Measurements from ENCODE around the gene STAG3.

Gene STAG3

DNA sequence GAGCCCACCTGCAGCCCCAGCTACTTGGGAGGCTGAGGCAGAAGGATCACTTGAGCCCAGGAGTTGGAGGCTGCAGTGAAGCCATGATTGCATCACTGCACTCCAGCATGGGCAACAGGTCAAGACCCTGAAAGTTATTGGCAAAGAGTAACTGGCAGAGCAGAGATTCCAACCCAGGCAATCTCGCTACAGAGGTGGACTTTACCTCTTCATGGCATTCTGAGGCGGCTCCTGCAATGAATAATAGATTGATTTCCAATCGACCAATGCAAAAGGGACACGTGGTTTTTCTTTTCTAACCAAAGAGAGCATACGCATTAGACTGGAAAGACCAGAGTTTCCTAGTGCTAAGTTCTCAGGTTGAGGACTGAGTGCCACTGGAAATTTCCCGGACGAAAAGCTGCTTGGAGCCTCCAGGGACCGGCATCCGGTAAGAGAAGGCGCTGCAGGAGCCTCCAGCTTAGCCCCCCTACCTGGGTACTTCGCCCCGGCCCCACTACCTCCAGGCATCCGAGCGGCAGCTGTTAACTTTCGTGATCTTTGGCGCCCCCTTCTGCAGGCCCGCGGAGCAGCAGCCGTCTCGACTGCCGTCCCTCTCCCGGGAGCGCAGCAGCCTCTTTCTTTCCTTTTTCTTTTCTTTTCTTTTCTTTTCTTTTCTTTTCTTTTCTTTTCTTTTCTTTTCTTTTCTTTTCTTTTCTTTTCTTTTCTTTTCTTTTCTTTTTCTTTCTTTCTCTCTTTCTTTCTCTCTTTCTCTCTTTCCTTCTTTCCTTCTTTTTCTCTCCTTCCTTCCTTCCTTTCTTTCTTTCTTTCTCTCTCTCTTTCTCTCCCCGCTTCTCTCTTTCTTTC, 46.9 kb upstream of the STAG3 start:
- H2BK12ac ChIP-seq (ENCODE audit: low read length) = no peak overlapping the region
- H2BK120ac ChIP-seq (ENCODE audit: low read depth, low read length) = no peak overlapping the region
- no peak overlapping the region for H3K4me3 ChIP-seq (ENCODE audit: low read length in 2 of 2)
- peak; percentile 74 for DNase-seq (ENCODE audit: low spot score)
- peak overlapping the region; percentile 88 for H2AFZ ChIP-seq (ENCODE audit: low read length)
- WGBS, 2 donors (ENCODE audit: extremely low coverage in 2 of 2, insufficient read length in 2 of 2, insufficient replicate concordance in 1 of 2) = no CpG with 5 or more reads among the region's 24 CpGs
- H3K14ac ChIP-seq (ENCODE audit: low read length) = no peak overlapping the region
- H3K9ac ChIP-seq (ENCODE audit: low read depth, low read length, poor library complexity) = no peak overlapping the region
- H3K79me1 ChIP-seq (ENCODE audit: low read depth, low read length) = no peaks in the 10 kb centered on the region
- no peak overlapping the region for H3K23ac ChIP-seq (ENCODE audit: low read depth, low read length, poor library complexity)
- no peaks in the 10 kb centered on the region for H3K36me3 ChIP-seq (replicated peaks in 1 of 2; ENCODE audit: control insufficient read depth in 2 of 2, insufficient read depth in 2 of 2, low read length in 2 of 2)
- H4K91ac ChIP-seq (ENCODE audit: low read depth, low read length, poor library complexity) = no peak overlapping the region
- H2BK15ac ChIP-seq (ENCODE audit: low read length) = no peak overlapping the region
- H2BK5ac ChIP-seq (ENCODE audit: low read length) = no peak overlapping the region
- H3K27ac ChIP-seq (replicated peaks; ENCODE audit: low read length) = no peak overlapping the region
- H3K27me3 ChIP-seq (ENCODE audit: control insufficient read depth in 3 of 3, insufficient read depth in 3 of 3, low read depth in 1 of 3, low read length in 3 of 3) = peaks cover 0 to 15% (median 0%) of the 10 kb centered on the region in 3 experiments
- H2AK5ac ChIP-seq (ENCODE audit: low read depth, low read length) = no peak overlapping the region
- no peaks in the 10 kb centered on the region for H3K9me3 ChIP-seq (replicated peaks in 1 of 2; ENCODE audit: control insufficient read depth in 2 of 2, insufficient read depth in 1 of 2, low read depth in 1 of 2, low read length in 2 of 2)
- H3K4me2 ChIP-seq (ENCODE audit: insufficient read depth, low read length, poor library complexity, severe bottlenecking) = no peak overlapping the region
- peaks cover 3 to 6% of the 10 kb centered on the region in 2 donors for H3K4me1 ChIP-seq (ENCODE audit: control insufficient read depth in 2 of 2, insufficient read depth in 1 of 2, low read depth in 1 of 2, low read length in 2 of 2)
- H3K4ac ChIP-seq (ENCODE audit: low read length) = no peak overlapping the region
- H3K18ac ChIP-seq (ENCODE audit: low read length) = no peak overlapping the region
- no peak overlapping the region for H4K8ac ChIP-seq (ENCODE audit: low read depth, low read length)

DNA sequence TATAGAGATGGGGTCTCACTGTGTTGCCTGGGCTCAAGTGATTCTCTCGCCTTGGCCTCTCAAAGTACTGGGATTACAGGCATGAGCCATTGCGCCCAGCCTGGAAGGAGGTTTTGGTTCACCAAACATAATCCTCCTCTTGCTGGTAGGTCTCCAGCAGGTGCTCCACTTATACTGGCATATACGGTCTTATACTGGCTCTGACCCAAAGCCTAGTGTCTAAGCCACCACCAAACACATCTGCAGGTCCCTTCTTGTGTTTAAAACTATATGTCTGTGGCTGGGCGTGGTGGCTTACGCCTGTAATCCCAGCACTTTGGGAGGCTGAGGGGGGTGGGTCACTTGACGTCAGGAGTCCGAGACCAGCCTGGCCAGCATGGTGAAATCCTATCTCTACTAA, 45.6 kb upstream of the STAG3 start:
- no peak overlapping the region for H2BK15ac ChIP-seq (ENCODE audit: low read length)
- H3K36me3 ChIP-seq (replicated peaks in 1 of 2; ENCODE audit: control insufficient read depth in 2 of 2, insufficient read depth in 2 of 2, low read length in 2 of 2) = no peaks in the 10 kb centered on the region
- H4K8ac ChIP-seq (ENCODE audit: low read depth, low read length) = no peak overlapping the region
- H3K9ac ChIP-seq (ENCODE audit: low read depth, low read length, poor library complexity) = no peak overlapping the region
- peaks cover 3 to 5% of the 10 kb centered on the region in 2 donors for H3K4me1 ChIP-seq (ENCODE audit: control insufficient read depth in 2 of 2, insufficient read depth in 1 of 2, low read depth in 1 of 2, low read length in 2 of 2)
- H3K9me3 ChIP-seq (replicated peaks in 1 of 2; ENCODE audit: control insufficient read depth in 2 of 2, insufficient read depth in 1 of 2, low read depth in 1 of 2, low read length in 2 of 2) = no peaks in the 10 kb centered on the region
- H3K14ac ChIP-seq (ENCODE audit: low read length) = no peak overlapping the region
- H2AFZ ChIP-seq (ENCODE audit: low read length) = peak overlapping the region; percentile 21
- H3K4me2 ChIP-seq (ENCODE audit: insufficient read depth, low read length, poor library complexity, severe bottlenecking) = no peak overlapping the region
- no peak for DNase-seq (ENCODE audit: low spot score)
- no peak overlapping the region for H3K27ac ChIP-seq (replicated peaks; ENCODE audit: low read length)
- WGBS, 2 donors (ENCODE audit: extremely low coverage in 2 of 2, insufficient read length in 2 of 2, insufficient replicate concordance in 1 of 2) = no CpG with 5 or more reads among the region's 7 CpGs
- no peak overlapping the region for H2AK5ac ChIP-seq (ENCODE audit: low read depth, low read length)
- no peak overlapping the region for H3K4ac ChIP-seq (ENCODE audit: low read length)
- no peak overlapping the region for H2BK120ac ChIP-seq (ENCODE audit: low read depth, low read length)
- no peak overlapping the region for H2BK5ac ChIP-seq (ENCODE audit: low read length)
- H3K18ac ChIP-seq (ENCODE audit: low read length) = no peak overlapping the region
- no peak overlapping the region for H2BK12ac ChIP-seq (ENCODE audit: low read length)
- H3K27me3 ChIP-seq (ENCODE audit: control insufficient read depth in 3 of 3, insufficient read depth in 3 of 3, low read depth in 1 of 3, low read length in 3 of 3) = peaks cover 0 to 15% (median 0%) of the 10 kb centered on the region in 3 experiments
- no peak overlapping the region for H3K4me3 ChIP-seq (ENCODE audit: low read length in 2 of 2)
- no peaks in the 10 kb centered on the region for H3K79me1 ChIP-seq (ENCODE audit: low read depth, low read length)
- no peak overlapping the region for H4K91ac ChIP-seq (ENCODE audit: low read depth, low read length, poor library complexity)
- H3K23ac ChIP-seq (ENCODE audit: low read depth, low read length, poor library complexity) = no peak overlapping the region

DNA sequence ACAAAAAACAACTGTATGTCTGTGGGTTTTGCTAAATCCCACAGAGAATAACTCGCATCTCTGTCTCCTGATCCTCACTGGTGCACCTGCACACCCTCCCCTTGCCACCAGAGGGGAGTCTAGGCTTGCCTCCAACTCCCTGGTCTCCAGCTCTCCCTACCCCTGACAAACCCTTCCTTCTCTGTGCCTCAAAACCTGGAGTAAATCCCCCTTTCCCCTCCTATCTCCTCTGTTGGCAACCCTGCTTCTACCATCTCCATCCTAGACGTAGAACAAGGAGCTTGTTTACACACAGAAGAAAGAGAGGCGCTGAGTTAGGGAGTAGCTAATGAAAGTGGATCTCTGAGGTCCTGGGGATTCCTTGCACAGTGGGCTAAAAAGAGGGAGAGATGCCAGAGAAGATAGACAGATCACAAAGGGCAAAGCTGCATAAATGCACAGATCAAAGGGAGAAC, 45.0 kb upstream of the STAG3 start:
- Histone ChIP-seq H4K91ac (ENCODE audit: low read depth, low read length, poor library complexity) (no peak overlapping the region), H3K4me2 (ENCODE audit: insufficient read depth, low read length, poor library complexity, severe bottlenecking) (no peak overlapping the region), H3K9me3 (replicated peaks in 1 of 2; ENCODE audit: control insufficient read depth in 2 of 2, insufficient read depth in 1 of 2, low read depth in 1 of 2, low read length in 2 of 2) (no peaks in the 10 kb centered on the region), H3K14ac (ENCODE audit: low read length) (no peak overlapping the region), H3K36me3 (replicated peaks in 1 of 2; ENCODE audit: control insufficient read depth in 2 of 2, insufficient read depth in 2 of 2, low read length in 2 of 2) (no peaks in the 10 kb centered on the region), H3K79me1 (ENCODE audit: low read depth, low read length) (no peaks in the 10 kb centered on the region), H2BK5ac (ENCODE audit: low read length) (no peak overlapping the region), H3K4ac (ENCODE audit: low read length) (no peak overlapping the region), H3K4me3 (ENCODE audit: low read length in 2 of 2) (no peak overlapping the region), H2BK120ac (ENCODE audit: low read depth, low read length) (no peak overlapping the region), H2BK12ac (ENCODE audit: low read length) (no peak overlapping the region), H3K27me3 (ENCODE audit: control insufficient read depth in 3 of 3, insufficient read depth in 3 of 3, low read depth in 1 of 3, low read length in 3 of 3) (peaks cover 0 to 13% (median 0%) of the 10 kb centered on the region in 3 experiments), H3K18ac (ENCODE audit: low read length) (no peak overlapping the region), H3K23ac (ENCODE audit: low read depth, low read length, poor library complexity) (no peak overlapping the region), H2AFZ (ENCODE audit: low read length) (peak overlapping the region; percentile 68), H4K8ac (ENCODE audit: low read depth, low read length) (no peak overlapping the region), H2BK15ac (ENCODE audit: low read length) (no peak overlapping the region), H3K27ac (replicated peaks; ENCODE audit: low read length) (no peak overlapping the region), H3K4me1 (ENCODE audit: control insufficient read depth in 2 of 2, insufficient read depth in 1 of 2, low read depth in 1 of 2, low read length in 2 of 2) (peaks cover 2 to 5% of the 10 kb centered on the region in 2 donors), H2AK5ac (ENCODE audit: low read depth, low read length) (no peak overlapping the region), H3K9ac (ENCODE audit: low read depth, low read length, poor library complexity) (no peak overlapping the region)
- DNase-seq (ENCODE audit: low spot score) = no peak
- no CpG with 5 or more reads among the region's 3 CpGs for WGBS, 2 donors (ENCODE audit: extremely low coverage in 2 of 2, insufficient read length in 2 of 2, insufficient replicate concordance in 1 of 2)

DNA sequence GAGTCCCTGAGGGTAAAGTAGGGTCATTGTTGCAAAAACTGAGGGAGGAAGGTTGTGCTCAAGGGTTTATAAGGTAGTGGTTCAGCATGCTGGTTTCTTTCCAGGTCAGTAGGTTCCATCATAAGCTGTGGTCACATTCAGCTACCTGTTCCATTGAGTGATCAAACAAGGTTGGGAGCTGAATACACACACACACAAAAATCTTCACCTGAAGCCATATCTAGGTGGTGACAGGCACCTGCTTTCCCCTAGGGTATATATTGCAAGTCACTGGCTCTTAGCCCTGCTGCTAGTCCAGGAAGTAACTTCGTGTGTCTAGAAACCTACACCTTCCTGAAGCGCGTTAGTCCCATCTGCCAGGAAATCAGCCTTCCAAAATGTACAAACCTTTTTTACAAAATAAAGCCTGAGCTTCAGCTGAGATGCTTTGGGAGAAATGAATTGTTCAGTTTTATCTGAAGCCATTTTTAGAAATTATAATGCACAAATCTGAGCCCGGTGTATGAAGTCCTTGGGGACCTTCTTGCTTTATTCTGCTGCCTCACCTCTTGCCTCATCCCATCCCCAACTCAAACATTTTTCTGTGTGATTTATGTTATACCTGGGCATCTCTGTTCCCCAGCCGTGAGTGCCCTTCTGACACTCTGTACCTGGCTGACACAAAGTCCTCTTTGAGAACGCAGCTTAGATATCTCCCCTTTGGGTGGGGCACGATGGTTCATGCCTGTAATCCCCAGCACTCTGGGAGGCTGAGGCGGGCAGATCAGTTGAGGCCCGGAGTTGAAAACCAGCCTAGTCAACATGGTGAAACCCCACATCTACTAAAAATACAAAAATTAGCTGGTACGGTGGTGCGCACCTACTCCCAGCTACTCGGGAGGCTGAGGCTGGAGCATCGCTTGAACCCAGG, 39.6 kb upstream of the STAG3 start:
- Histone ChIP-seq H2BK12ac (ENCODE audit: low read length) (no peak overlapping the region), H3K14ac (ENCODE audit: low read length) (peak overlapping the region; percentile 38), H3K27me3 (ENCODE audit: control insufficient read depth in 3 of 3, insufficient read depth in 3 of 3, low read depth in 1 of 3, low read length in 3 of 3) (no peaks in the 10 kb centered on the region), H3K27ac (replicated peaks; ENCODE audit: low read length) (no peak overlapping the region), H3K4me3 (ENCODE audit: low read length in 2 of 2) (no peak overlapping the region), H3K9me3 (replicated peaks in 1 of 2; ENCODE audit: control insufficient read depth in 2 of 2, insufficient read depth in 1 of 2, low read depth in 1 of 2, low read length in 2 of 2) (no peaks in the 10 kb centered on the region), H3K36me3 (replicated peaks in 1 of 2; ENCODE audit: control insufficient read depth in 2 of 2, insufficient read depth in 2 of 2, low read length in 2 of 2) (peaks cover 0 to 1% of the 10 kb centered on the region in 2 donors), H3K18ac (ENCODE audit: low read length) (no peak overlapping the region), H3K9ac (ENCODE audit: low read depth, low read length, poor library complexity) (no peak overlapping the region), H3K79me1 (ENCODE audit: low read depth, low read length) (no peaks in the 10 kb centered on the region), H2AFZ (ENCODE audit: low read length) (no peak overlapping the region), H3K23ac (ENCODE audit: low read depth, low read length, poor library complexity) (no peak overlapping the region), H2BK120ac (ENCODE audit: low read depth, low read length) (no peak overlapping the region), H2BK5ac (ENCODE audit: low read length) (no peak overlapping the region), H3K4me2 (ENCODE audit: insufficient read depth, low read length, poor library complexity, severe bottlenecking) (no peak overlapping the region), H4K8ac (ENCODE audit: low read depth, low read length) (no peak overlapping the region), H4K91ac (ENCODE audit: low read depth, low read length, poor library complexity) (no peak overlapping the region), H3K4ac (ENCODE audit: low read length) (no peak overlapping the region), H2BK15ac (ENCODE audit: low read length) (no peak overlapping the region), H3K4me1 (ENCODE audit: control insufficient read depth in 2 of 2, insufficient read depth in 1 of 2, low read depth in 1 of 2, low read length in 2 of 2) (no peaks in the 10 kb centered on the region), H2AK5ac (ENCODE audit: low read depth, low read length) (no peak overlapping the region)
- no CpG with 5 or more reads among the region's 13 CpGs for WGBS, 2 donors (ENCODE audit: extremely low coverage in 2 of 2, insufficient read length in 2 of 2, insufficient replicate concordance in 1 of 2)
- no peak for DNase-seq (ENCODE audit: low spot score)
